ENCODE measurements around the gene POLDIP2.

Gene POLDIP2

DNA sequence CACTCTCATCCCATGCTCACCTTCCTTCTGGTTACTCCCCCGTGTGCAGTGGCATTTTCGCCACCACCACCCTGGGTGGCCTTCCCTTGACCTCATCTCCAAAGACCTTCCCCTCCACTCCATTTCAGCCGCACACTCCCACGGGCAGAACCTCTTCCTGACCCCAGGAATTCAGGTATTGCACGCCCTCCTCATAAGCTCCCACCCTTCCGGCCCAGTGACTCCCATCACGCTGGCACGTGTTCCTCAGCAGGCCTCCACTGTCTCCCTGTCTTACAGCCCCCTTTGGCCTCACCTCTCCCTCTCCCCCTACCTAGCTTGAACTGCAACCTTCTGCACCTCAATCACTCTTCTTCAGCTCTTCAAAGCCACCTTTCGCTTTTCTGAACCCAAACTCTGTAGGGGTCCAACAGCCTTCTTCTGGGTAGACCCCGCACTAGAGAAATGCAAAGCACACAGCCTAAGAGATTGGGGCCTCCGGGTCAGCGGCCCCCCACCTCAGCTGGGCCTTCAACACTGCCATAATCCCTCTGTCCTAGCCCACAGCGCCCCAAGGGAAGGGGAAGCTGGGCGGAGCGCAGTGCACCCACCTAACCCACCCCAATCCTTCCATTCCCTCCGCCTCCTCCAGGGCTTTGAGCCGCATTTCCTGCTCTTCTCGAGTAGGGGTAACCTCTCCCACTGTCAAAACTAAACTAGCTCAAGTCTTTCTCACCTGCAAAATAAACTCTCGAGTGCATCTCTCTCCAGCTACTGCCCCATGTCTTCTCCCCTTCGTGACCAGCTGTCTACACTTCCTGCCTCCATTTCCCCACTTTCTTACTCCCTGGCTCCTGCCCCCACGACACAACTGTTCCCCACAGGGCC is 40.0 kb downstream of the POLDIP2 start:
- DNase-seq (ENCODE audit: low spot score), result no peak

DNA sequence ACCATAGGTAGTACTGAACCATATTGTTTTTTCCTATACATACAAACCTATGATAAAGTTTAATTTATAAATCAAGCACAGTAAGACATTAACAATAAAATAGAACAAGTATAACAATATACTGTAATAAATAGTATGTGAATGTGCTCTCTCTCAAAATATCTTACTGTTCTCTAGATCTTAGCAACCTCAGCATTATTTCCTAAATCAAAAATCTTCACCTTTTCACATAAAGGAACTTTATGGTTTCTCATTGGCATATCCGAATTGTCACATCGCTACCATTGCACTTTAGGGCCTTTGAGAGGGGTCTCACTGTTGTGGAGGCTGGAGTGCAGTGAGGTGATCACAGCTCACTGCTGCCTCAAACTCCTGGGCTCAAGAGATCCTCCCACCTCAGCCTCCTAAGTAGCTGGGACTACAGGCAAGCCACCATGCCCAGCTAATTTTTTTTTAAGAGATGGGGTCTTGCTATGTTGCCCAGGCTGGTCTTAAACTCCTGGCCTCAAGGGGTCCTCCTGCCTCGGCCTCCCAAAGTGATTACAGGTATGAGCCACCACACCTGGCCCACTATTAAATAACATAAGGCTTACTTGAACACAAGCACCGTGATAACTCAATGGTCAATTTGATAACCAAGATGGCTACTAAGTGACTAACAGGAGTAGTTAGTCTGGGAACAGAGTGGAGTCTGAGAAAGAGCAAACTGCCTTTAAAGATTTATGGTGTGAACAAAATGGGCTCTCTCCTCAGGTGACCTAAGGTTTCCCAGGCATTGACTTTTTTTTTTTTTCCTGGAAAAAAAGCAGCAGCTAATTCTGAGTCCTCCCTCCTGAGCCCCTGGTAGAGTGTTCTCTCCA is 41.3 kb downstream of the POLDIP2 start:
- DNase-seq (ENCODE audit: low spot score), result no peak

GRCh38 chr17:28313841-28314240 is 43.5 kb downstream of the POLDIP2 start:
- DNase-seq (ENCODE audit: low spot score), result no peak

- DNase-seq (ENCODE audit: low spot score), result no peak
These were observed 50.3 kb downstream of the POLDIP2 start for GRCh38 chr17:28306954-28307401.

DNA sequence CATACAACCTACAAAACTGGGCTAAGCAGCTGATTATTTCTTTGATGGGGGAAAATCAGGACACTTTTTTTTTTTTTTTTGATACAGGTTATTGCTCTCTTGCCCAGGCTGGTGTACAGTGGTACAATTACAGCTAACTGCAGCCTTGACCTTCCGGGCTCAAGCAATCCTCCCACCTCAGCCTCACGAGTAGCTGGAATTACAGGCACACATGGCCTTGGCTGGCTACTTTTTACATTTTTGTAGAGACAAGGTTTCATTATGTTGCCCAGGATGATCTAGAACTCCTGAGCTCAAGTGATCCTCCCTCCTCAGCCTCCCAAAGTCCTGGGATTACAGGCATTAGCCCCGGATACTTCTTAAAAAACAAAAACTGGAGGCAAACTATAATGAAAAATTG is 58.9 kb downstream of the POLDIP2 start:
- no peak for DNase-seq (ENCODE audit: low spot score)

Data from SK-N-DZ (cell line).